Neural cell (in vitro differentiated cells): Measurements from ENCODE around the gene FSIP1. TPM values are rescaled to one million over a fixed set of nuclear protein-coding genes. Genes with fewer than 3 reads are reported as not detected.

Experiments used
- H2AFZ ChIP-seq: fragments of 200-600, 300-800 bp; sonication (generic), shearing (Covaris generic); 2 replicates; pipeline ENCODE4 v1.6.0; 2014; ENCODE audit warnings: low read depth, mild to moderate bottlenecking, antibody characterized with exemption, low read length, moderate library complexity
- H3F3A ChIP-seq: fragments of 200-600 bp; shearing (Covaris generic); 2 replicates; pipeline ENCODE4 v1.6.1; 2016; ENCODE audit warnings: mild to moderate bottlenecking, moderate library complexity, mixed read lengths, antibody characterized with exemption, low read length; ENCODE audit not compliant: insufficient read depth, poor library complexity, severe bottlenecking
- H3K27ac ChIP-seq: fragments of 200-600, 300-800 bp; sonication (generic), shearing (Covaris generic); 2 replicates; pipeline ENCODE4 v1.5.1; 2014; ENCODE audit warnings: mild to moderate bottlenecking, low read length, moderate library complexity
- H3K27me3 ChIP-seq: fragments of 300-800, 200-600 bp; sonication (generic), shearing (Covaris generic); 2 replicates; pipeline ENCODE4 v1.6.0; 2014; ENCODE audit warnings: mild to moderate bottlenecking, low read depth, low read length, moderate library complexity; ENCODE audit not compliant: insufficient read depth
- H3K36me3 ChIP-seq: fragments of 300-800, 200-600 bp; sonication (generic), shearing (Covaris generic); 2 replicates; pipeline ENCODE4 v1.5.1; 2014; ENCODE audit warnings: mild to moderate bottlenecking, antibody characterized with exemption, low read length, moderate library complexity; ENCODE audit not compliant: insufficient read depth
- H3K4me2 ChIP-seq: fragments of 300-800, 200-600 bp; sonication (generic), shearing (Covaris generic); 2 replicates; pipeline ENCODE4 v1.6.0; 2014; ENCODE audit warnings: mild to moderate bottlenecking, low read length
- H3K4me3 ChIP-seq: fragments of 300-800, 200-600 bp; sonication (generic), shearing (Covaris generic); 2 replicates; pipeline ENCODE4 v1.5.1; 2014; ENCODE audit warnings: mild to moderate bottlenecking, low read length, moderate library complexity
- H3K79me2 ChIP-seq: fragments of 200-600 bp; shearing (Covaris generic); replicated peaks from 2 replicates; pipeline ENCODE4 v1.6.0; 2014; ENCODE audit warnings: mild to moderate bottlenecking, low read length, moderate library complexity; ENCODE audit not compliant: insufficient read depth
- H3K9ac ChIP-seq: fragments of 300-800, 200-600 bp; sonication (generic), shearing (Covaris generic); 2 replicates; pipeline ENCODE4 v1.6.1; 2016; ENCODE audit warnings: mild to moderate bottlenecking, low read length, mixed read lengths
- H3K9me2 ChIP-seq: fragments of 200-600 bp; shearing (Covaris generic); 2 replicates; pipeline ENCODE4 v1.6.1; 2016; ENCODE audit warnings: mild to moderate bottlenecking, low read length, mixed read lengths; ENCODE audit not compliant: insufficient read depth
- H3K9me3 ChIP-seq: fragments of 200-600, 300-800 bp; sonication (generic), shearing (Covaris generic); 2 replicates; pipeline ENCODE4 v1.6.1; 2016; ENCODE audit warnings: mild to moderate bottlenecking, mixed run types, low read length, moderate library complexity, mixed read lengths
- H4K20me1 ChIP-seq: fragments of 200-600 bp; shearing (Covaris generic); 2 replicates; pipeline ENCODE4 v1.6.1; 2016; ENCODE audit warnings: mild to moderate bottlenecking, mixed run types; ENCODE audit not compliant: insufficient read depth
- CTCF ChIP-seq: fragments of 450-650 bp; IDR thresholded peaks from 2 replicates; pipeline ENCODE4 v1.5.1; 2014; ENCODE audit warnings: antibody characterized with exemption, mild to moderate bottlenecking, moderate library complexity; ENCODE audit not compliant: poor library complexity, severe bottlenecking
- EP300 ChIP-seq: fragments of 450-650 bp; conservative IDR thresholded peaks from 2 replicates; pipeline ENCODE4 v1.6.1; 2014; ENCODE audit warnings: antibody characterized with exemption, mild to moderate bottlenecking, moderate library complexity; ENCODE audit not compliant: poor library complexity, severe bottlenecking
- EZH2 ChIP-seq: fragments of 200-600, 300-800 bp; shearing (Covaris generic), sonication (generic); IDR thresholded peaks from 2 replicates; pipeline ENCODE4 v1.6.1; 2014; ENCODE audit warnings: antibody characterized with exemption, low read length, borderline replicate concordance, mild to moderate bottlenecking; ENCODE audit not compliant: insufficient read depth, poor library complexity, severe bottlenecking
- MXI1 ChIP-seq: fragments of 450-650 bp; conservative IDR thresholded peaks from 2 replicates; pipeline ENCODE4 v1.6.1; 2014; ENCODE audit warnings: antibody characterized with exemption, mild to moderate bottlenecking; ENCODE audit not compliant: poor library complexity, severe bottlenecking
- POLR2AphosphoS5 ChIP-seq: IDR thresholded peaks from 2 replicates; pipeline ENCODE4 v1.6.1; 2012
- RAD21 ChIP-seq: fragments of 450-650 bp; conservative IDR thresholded peaks from 2 replicates; pipeline ENCODE4 v1.6.1; 2014; ENCODE audit warnings: antibody characterized with exemption, mild to moderate bottlenecking, moderate library complexity
- REST ChIP-seq: IDR thresholded peaks from 2 replicates; pipeline ENCODE4 v1.6.1; 2012; ENCODE audit warnings: borderline replicate concordance
- SMC3 ChIP-seq: fragments of 450-650 bp; conservative IDR thresholded peaks from 2 replicates; pipeline ENCODE4 v1.6.1; 2014; ENCODE audit warnings: antibody characterized with exemption, mild to moderate bottlenecking, moderate library complexity; ENCODE audit not compliant: poor library complexity
- TAF1 ChIP-seq: IDR thresholded peaks from 2 replicates; pipeline ENCODE4 v1.6.1; 2012; ENCODE audit warnings: low read depth
- polyA plus RNA-seq: library from polyadenylated mRNA; depleted of rRNA; stranded (reverse); fragments of >200 nt; gene quantifications from 2 replicates; pipeline ENCODE4 v1.2.3, GENCODE V29; 2014

Gene FSIP1
- polyA plus RNA-seq, 1 donor from 2014 or later = 3.8 TPM

- Histone ChIP-seq H3K9ac (no peak overlapping the region), H3K4me3 (peak overlapping the region; percentile 22), H3F3A (no peaks in the 10 kb centered on the region), H3K79me2 (no peaks in the 10 kb centered on the region), H3K4me2 (no peak overlapping the region), H3K9me2 (no peaks in the 10 kb centered on the region), H4K20me1 (no peaks in the 10 kb centered on the region), H3K9me3 (no peaks in the 10 kb centered on the region), H2AFZ (no peak overlapping the region), H3K36me3 (no peaks in the 10 kb centered on the region), H3K27me3 (no peaks in the 10 kb centered on the region), H3K27ac (peak overlapping the region; percentile 73)
- TF ChIP-seq EZH2 (no peak), EP300 (peak; percentile 50), REST (peak; percentile 67), POLR2AphosphoS5 (peak; percentile 43), MXI1 (no peak)
These were observed 36.9 kb upstream of the FSIP1 start for GRCh38 chr15:39819533-39819932.

GRCh38 chr15:39817892-39818291, 35.3 kb upstream of the FSIP1 start:
- TF ChIP-seq EP300 (no peak), RAD21 (no peak), POLR2AphosphoS5 (no peak), SMC3 (no peak), TAF1 (no peak), CTCF (no peak), EZH2 (no peak), MXI1 (no peak), REST (no peak)
- no peaks in the 10 kb centered on the region for H3K27me3 ChIP-seq
- H3K9me2 ChIP-seq = no peaks in the 10 kb centered on the region
- no peaks in the 10 kb centered on the region for H3F3A ChIP-seq
- no peak overlapping the region for H3K27ac ChIP-seq
- H3K4me2 ChIP-seq = no peak overlapping the region
- no peaks in the 10 kb centered on the region for H3K9me3 ChIP-seq
- no peaks in the 10 kb centered on the region for H3K79me2 ChIP-seq
- no peak overlapping the region for H2AFZ ChIP-seq
- no peaks in the 10 kb centered on the region for H4K20me1 ChIP-seq
- no peak overlapping the region for H3K4me3 ChIP-seq
- H3K36me3 ChIP-seq = no peaks in the 10 kb centered on the region
- H3K9ac ChIP-seq = no peak overlapping the region
